ENCODE measurements around the gene TRIM56. TPM values are rescaled to one million over a fixed set of nuclear protein-coding genes. Genes with fewer than 3 reads are reported as not detected.

TRIM56 gene
- total and polyA plus RNA-seq, 2 of the 13 experiments (the other 11 are each of a cell fraction or from before 2014, with no cell fraction given), result 3.2 to 7.1 TPM

DNA sequence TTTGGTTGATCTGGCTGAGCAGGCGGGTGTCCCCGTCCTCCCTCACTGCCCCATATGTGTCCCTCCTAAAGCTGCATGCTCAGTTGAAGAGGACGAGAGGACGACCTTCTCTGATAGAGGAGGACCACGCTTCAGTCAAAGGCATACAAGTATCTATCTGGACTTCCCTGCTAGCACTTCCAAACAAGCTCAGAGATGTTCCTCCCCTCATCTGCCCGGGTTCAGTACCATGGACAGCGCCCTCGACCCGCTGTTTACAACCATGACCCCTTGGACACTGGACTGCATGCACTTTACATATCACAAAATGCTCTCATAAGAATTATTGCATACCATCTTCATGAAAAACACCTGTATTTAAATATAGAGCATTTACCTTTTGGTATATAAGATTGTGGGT lies 26.9 kb upstream of the TRIM56 start (continued):
- TF ChIP-seq, protein P1, sequence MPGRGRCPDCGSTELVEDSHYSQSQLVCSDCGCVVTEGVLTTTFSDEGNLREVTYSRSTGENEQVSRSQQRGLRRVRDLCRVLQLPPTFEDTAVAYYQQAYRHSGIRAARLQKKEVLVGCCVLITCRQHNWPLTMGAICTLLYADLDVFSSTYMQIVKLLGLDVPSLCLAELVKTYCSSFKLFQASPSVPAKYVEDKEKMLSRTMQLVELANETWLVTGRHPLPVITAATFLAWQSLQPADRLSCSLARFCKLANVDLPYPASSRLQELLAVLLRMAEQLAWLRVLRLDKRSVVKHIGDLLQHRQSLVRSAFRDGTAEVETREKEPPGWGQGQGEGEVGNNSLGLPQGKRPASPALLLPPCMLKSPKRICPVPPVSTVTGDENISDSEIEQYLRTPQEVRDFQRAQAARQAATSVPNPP (CRISPR knock-in tag; IDR thresholded peaks at IDR 0.05), result no peak
- TF ChIP-seq SMARCE1 (IDR thresholded peaks at IDR 0.05; ENCODE audit: borderline replicate concordance), result no peak
- no peak for TF ChIP-seq RBAK (CRISPR knock-in tag; IDR thresholded peaks at IDR 0.05)
- no peak for TF ChIP-seq SP5 (CRISPR knock-in tag; IDR thresholded peaks at IDR 0.05; ENCODE audit: borderline replicate concordance, low read depth)
- no peak for TF ChIP-seq REXO4 (CRISPR knock-in tag; IDR thresholded peaks at IDR 0.05; ENCODE audit: borderline replicate concordance)
- no peak for TF ChIP-seq SIN3B (IDR thresholded peaks at IDR 0.05; ENCODE audit: low read length)

GRCh38 chr7:101059620-101059942 lies 25.7 kb upstream of the TRIM56 start:
- Histone ChIP-seq H3K4me1 (ENCODE audit: insufficient read depth, low read length) (no peaks in the 10 kb centered on the region), H3K9ac (ENCODE audit: insufficient read depth, low read depth, low read length) (no peak overlapping the region), H3K79me2 (ENCODE audit: insufficient read depth, low read length) (no peaks in the 10 kb centered on the region), H3K27ac (ENCODE audit: extremely low read length, insufficient read depth, low read length) (no peak overlapping the region), H3K36me3 (replicated peaks in 1 of 2; ENCODE audit: control insufficient read depth in 1 of 2, insufficient read depth in 2 of 2, low read length in 2 of 2) (no peaks in the 10 kb centered on the region), H3K9me3 (ENCODE audit: low read length) (no peaks in the 10 kb centered on the region), H3K27me3 (ENCODE audit: control insufficient read depth in 1 of 2, insufficient read depth in 2 of 2, low read length in 2 of 2) (peaks cover 0 to 20% of the 10 kb centered on the region in 2 experiments; a peak in 3 of 5 replicates), H3K4me2 (ENCODE audit: low read depth, low read length) (no peak overlapping the region), H3K4me3 (replicated peaks in 1 of 3; ENCODE audit: insufficient read depth in 1 of 3, low read depth in 2 of 3, low read length in 3 of 3) (no peak overlapping the region), H2AFZ (ENCODE audit: low read length) (no peak overlapping the region), H4K20me1 (ENCODE audit: insufficient read depth, low read length) (0 out of 2 replicates have a peak, but pooled peaks cover 3% of the 10 kb centered on the region)
- TF ChIP-seq SP2 (CRISPR knock-in tag; IDR thresholded peaks at IDR 0.05) (no peak), ZNF557 (CRISPR knock-in tag; IDR thresholded peaks at IDR 0.05) (no peak), ZNF644 (CRISPR knock-in tag; IDR thresholded peaks at IDR 0.05; ENCODE audit: low read depth) (no peak), TEAD3 (CRISPR knock-in tag; optimal IDR thresholded peaks at IDR 0.05; ENCODE audit: borderline replicate concordance) (no peak), ZFP41 (CRISPR knock-in tag; IDR thresholded peaks at IDR 0.05; ENCODE audit: borderline replicate concordance) (no peak), GPN1 (CRISPR knock-in tag; IDR thresholded peaks at IDR 0.05; ENCODE audit: borderline replicate concordance) (no peak), NFE2L2 (IDR thresholded peaks at IDR 0.05; ENCODE audit: low read length) (no peak), HOXD1 (CRISPR knock-in tag; IDR thresholded peaks at IDR 0.05) (no peak), NFKB2 (CRISPR knock-in tag; IDR thresholded peaks at IDR 0.05; ENCODE audit: borderline replicate concordance) (no peak)
- TF ChIP-seq, protein P2, sequence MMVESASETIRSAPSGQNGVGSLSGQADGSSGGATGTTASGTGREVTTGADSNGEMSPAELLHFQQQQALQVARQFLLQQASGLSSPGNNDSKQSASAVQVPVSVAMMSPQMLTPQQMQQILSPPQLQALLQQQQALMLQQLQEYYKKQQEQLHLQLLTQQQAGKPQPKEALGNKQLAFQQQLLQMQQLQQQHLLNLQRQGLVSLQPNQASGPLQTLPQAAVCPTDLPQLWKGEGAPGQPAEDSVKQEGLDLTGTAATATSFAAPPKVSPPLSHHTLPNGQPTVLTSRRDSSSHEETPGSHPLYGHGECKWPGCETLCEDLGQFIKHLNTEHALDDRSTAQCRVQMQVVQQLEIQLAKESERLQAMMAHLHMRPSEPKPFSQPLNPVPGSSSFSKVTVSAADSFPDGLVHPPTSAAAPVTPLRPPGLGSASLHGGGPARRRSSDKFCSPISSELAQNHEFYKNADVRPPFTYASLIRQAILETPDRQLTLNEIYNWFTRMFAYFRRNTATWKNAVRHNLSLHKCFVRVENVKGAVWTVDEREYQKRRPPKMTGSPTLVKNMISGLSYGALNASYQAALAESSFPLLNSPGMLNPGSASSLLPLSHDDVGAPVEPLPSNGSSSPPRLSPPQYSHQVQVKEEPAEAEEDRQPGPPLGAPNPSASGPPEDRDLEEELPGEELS (CRISPR knock-in tag; IDR thresholded peaks at IDR 0.05), result no peak
- TF ChIP-seq, protein P3, sequence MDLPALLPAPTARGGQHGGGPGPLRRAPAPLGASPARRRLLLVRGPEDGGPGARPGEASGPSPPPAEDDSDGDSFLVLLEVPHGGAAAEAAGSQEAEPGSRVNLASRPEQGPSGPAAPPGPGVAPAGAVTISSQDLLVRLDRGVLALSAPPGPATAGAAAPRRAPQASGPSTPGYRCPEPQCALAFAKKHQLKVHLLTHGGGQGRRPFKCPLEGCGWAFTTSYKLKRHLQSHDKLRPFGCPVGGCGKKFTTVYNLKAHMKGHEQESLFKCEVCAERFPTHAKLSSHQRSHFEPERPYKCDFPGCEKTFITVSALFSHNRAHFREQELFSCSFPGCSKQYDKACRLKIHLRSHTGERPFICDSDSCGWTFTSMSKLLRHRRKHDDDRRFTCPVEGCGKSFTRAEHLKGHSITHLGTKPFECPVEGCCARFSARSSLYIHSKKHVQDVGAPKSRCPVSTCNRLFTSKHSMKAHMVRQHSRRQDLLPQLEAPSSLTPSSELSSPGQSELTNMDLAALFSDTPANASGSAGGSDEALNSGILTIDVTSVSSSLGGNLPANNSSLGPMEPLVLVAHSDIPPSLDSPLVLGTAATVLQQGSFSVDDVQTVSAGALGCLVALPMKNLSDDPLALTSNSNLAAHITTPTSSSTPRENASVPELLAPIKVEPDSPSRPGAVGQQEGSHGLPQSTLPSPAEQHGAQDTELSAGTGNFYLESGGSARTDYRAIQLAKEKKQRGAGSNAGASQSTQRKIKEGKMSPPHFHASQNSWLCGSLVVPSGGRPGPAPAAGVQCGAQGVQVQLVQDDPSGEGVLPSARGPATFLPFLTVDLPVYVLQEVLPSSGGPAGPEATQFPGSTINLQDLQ (CRISPR knock-in tag; IDR thresholded peaks at IDR 0.05), result no peak
- in situ Hi-C loops (cut with HindIII; ENCODE audit: extremely low pct_ligation_motif_present, low pct_unique_long_range_greater_than_20kb) (loop anchor here (5.0 to 25.0 kb wide), 3 partner anchors 92 to 297 kb away; partner anchors contain the start of genes ACHE and MUC12), intact Hi-C loops (cut with micrococcal nuclease; ENCODE audit: unreplicated experiment) (loop anchor here (1.0 kb wide), 2 partner anchors 93 to 163 kb away; no protein-coding TSS in a partner anchor)
- 7% methylated on average over 9 of the region's 9 CpGs for WGBS (ENCODE audit: low lambda C conversion rate)
- ChIA-PET POLR2A (no interaction called here), CTCF (ENCODE audit: low intra/inter-chr PET ratio, low total read pairs) (interaction anchor here (0.8 to 3.1 kb wide), 3 partner anchors 93 to 165 kb away, joined by 5 to 45 read pairs (median 28); partner anchors contain the start of gene ACHE)
- BruUV-seq (replicated peaks), result no TSS peak
- DNase-seq (ENCODE audit: low spot score), result no peak
- ATAC-seq, result no peak
- FAIRE-seq, result no peak
